ENCODE data around the gene ZBTB20.

ZBTB20 gene

GRCh38 chr3:114432310-114432709, 714.8 kb downstream of the ZBTB20 start:
- DNase-seq (ENCODE audit: low read depth): no peak
- H3K4me3 ChIP-seq (ENCODE audit: low read length): no peak overlapping the region
- TF ChIP-seq, protein P1, sequence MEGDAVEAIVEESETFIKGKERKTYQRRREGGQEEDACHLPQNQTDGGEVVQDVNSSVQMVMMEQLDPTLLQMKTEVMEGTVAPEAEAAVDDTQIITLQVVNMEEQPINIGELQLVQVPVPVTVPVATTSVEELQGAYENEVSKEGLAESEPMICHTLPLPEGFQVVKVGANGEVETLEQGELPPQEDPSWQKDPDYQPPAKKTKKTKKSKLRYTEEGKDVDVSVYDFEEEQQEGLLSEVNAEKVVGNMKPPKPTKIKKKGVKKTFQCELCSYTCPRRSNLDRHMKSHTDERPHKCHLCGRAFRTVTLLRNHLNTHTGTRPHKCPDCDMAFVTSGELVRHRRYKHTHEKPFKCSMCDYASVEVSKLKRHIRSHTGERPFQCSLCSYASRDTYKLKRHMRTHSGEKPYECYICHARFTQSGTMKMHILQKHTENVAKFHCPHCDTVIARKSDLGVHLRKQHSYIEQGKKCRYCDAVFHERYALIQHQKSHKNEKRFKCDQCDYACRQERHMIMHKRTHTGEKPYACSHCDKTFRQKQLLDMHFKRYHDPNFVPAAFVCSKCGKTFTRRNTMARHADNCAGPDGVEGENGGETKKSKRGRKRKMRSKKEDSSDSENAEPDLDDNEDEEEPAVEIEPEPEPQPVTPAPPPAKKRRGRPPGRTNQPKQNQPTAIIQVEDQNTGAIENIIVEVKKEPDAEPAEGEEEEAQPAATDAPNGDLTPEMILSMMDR (conservative IDR thresholded peaks at IDR 0.05; ENCODE audit: low read depth, low read length): no peak

GRCh38 chr3:114428044-114428595, 719.0 kb downstream of the ZBTB20 start:
- no peak for DNase-seq (ENCODE audit: low read depth)
- no peak overlapping the region for H3K4me3 ChIP-seq (ENCODE audit: low read length)
- TF ChIP-seq, protein P1 (conservative IDR thresholded peaks at IDR 0.05; ENCODE audit: low read depth, low read length): no peak

DNA sequence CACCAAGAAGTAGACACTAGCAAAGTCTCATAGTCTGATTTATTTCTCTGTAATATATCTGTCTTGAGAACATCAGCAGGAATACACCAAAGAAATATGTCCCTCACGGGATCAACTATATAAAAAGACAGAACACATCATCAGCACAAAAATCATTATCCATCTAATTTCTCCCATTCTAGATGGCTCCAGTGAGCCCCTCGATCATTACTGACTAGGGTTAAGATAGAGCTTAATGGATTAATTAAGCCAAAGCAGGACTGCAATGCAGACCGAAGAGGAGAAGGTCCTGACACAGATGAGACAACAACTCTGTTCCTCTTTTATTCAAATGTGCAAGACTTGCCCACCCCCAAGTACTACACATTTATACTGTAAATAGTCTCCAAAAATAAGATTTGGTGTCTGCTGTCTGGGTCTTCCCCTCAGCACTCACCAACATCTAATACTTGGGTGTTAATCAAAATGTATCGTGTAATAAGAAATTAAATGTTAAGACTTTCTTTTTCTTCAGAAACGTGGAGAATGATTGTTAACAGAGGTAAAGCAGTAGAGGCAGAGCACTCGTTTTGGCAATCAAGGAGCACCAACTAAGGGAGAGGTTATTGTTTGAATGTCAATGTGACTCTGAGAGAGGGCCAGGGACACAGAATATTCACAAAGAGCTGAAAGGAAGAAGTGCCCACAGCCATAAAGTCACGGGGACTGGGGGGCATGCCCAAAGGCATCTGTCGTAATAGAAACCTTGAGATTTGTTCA, 719.6 kb downstream of the ZBTB20 start:
- no peak for DNase-seq (ENCODE audit: low read depth)
- TF ChIP-seq, protein P1 (conservative IDR thresholded peaks at IDR 0.05; ENCODE audit: low read depth, low read length): no peak
- H3K4me3 ChIP-seq (ENCODE audit: low read length): no peak overlapping the region

DNA sequence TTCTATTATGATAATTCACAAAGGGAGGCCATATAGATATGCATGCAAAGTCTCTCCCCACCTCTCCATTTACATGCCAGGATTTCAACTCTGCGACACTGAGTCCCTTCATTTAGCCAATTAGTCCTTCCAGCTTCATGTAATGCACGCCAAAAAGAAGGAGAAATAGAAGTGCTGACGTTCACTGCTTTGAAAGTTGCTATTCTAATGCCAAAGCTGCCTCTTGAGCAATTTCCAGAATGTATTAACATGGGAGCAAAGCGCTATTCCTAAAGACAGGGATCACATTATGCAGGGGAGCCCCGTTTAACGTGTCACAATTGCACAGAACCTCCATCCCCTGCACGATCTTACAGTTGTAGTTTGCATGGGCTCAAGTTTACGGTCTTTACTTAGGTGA, 722.8 kb downstream of the ZBTB20 start:
- TF ChIP-seq, protein P1 (conservative IDR thresholded peaks at IDR 0.05; ENCODE audit: low read depth, low read length): no peak

GRCh38 chr3:114421204-114421603, 725.9 kb downstream of the ZBTB20 start:
- no peak overlapping the region for H3K4me3 ChIP-seq (ENCODE audit: low read length)
- TF ChIP-seq, protein P1 (conservative IDR thresholded peaks at IDR 0.05; ENCODE audit: low read depth, low read length): no peak

More for the DNA sequence above, 722.8 kb downstream of the ZBTB20 start:
- no peak for DNase-seq (ENCODE audit: low read depth)
- H3K4me3 ChIP-seq (ENCODE audit: low read length): no peak overlapping the region

DNA sequence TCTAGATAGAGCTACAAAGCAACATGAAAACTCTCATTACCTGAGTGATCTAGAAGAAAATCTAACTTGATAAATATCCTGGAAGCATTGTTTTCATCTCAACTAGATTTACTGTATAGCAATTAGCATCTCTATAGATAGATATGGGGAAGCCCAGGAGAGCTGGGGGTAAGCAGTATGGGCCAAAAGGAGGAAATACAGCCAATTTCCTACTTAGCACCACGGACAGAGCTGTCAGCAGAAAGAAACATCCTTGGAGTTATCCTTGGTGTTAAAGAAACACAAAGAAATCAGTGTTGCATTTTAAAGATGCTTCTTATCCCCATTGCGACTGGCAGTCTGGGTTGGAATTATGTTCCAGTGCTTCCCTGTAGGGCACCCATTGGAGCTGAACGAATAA, 727.0 kb downstream of the ZBTB20 start:
- H3K4me3 ChIP-seq (ENCODE audit: low read length): no peak overlapping the region
- TF ChIP-seq, protein P1 (conservative IDR thresholded peaks at IDR 0.05; ENCODE audit: low read depth, low read length): no peak

More at GRCh38 chr3:114421204-114421603, 725.9 kb downstream of the ZBTB20 start:
- no peak for DNase-seq (ENCODE audit: low read depth)

More for the DNA sequence above, 727.0 kb downstream of the ZBTB20 start:
- DNase-seq (ENCODE audit: low read depth): no peak
